Type B pancreatic cell (in vitro differentiated cells): ENCODE measurements around the gene TRAF2. TPM values are rescaled to one million over a fixed set of nuclear protein-coding genes. Genes with fewer than 3 reads are reported as not detected.

Experiments used
- DNase-seq: peaks from one replicate; pipeline ENCODE4 v3.0.0; 2021; ENCODE audit warnings: mixed read lengths; ENCODE audit not compliant: unreplicated experiment; ENCODE audit errors: extremely low spot score
- H3K27ac Mint-ChIP-seq: 2 replicates; pipeline ENCODE4 v1.8.0; 2021; ENCODE audit warnings: mild to moderate bottlenecking, mixed read lengths
- H3K27me3 Mint-ChIP-seq: 2 replicates; pipeline ENCODE4 v1.8.0; 2021; ENCODE audit warnings: mixed read lengths
- H3K36me3 Mint-ChIP-seq: 2 replicates; pipeline ENCODE4 v1.8.0; 2021; ENCODE audit warnings: mixed read lengths
- H3K4me1 Mint-ChIP-seq: one replicate; pipeline ENCODE4 v1.8.0; 2021; ENCODE audit warnings: mixed read lengths; ENCODE audit not compliant: unreplicated experiment
- H3K4me3 Mint-ChIP-seq: 2 replicates; pipeline ENCODE4 v1.8.0; 2021; ENCODE audit warnings: mild to moderate bottlenecking, mixed read lengths
- H3K9me3 Mint-ChIP-seq: 2 replicates; pipeline ENCODE4 v1.8.0; 2021; ENCODE audit warnings: mixed read lengths
- total RNA-seq: library from RNA; stranded (reverse); gene quantifications from 2 replicates; pipeline ENCODE4 v1.2.1, GENCODE V29; 2021; ENCODE audit warnings: low replicate concordance
- TF ChIP-seq, protein P1 (sequence below): fragments of 200-600 bp; sonication (generic); conservative IDR thresholded peaks from 2 replicates; pipeline ENCODE4 v1.5.0; 2021; ENCODE audit warnings: antibody characterized with exemption, mild to moderate bottlenecking

The TRAF2 gene
- total RNA-seq, 1 donor from 2014 or later: 22.3 TPM

DNA sequence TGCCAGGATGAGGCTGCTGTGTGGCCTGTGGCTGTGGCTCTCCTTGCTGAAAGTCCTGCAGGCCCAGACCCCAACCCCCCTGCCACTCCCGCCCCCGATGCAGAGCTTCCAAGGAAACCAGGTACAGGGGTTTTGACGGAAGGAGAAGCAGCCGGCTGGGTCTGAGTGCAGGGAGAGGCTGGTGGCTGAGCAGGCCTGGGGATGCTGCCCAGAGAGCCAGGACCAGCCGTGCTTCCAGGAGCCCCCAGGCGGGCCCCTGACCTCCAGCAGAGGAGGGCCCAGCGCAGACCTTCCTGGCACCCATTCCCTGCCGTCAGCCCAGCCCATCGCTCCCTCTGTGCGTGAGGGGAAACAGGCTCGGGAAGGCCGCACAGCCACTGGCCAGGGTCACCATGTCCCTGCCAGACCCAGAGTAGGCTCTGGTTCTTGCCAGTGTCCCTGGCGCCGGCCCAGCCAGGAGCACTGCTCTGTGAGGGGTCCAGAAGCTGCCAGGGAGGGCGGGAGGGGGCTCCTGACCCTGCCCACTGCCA is 66.1 kb downstream of the TRAF2 start:
- Mint-ChIP-seq H3K4me3 (no peak overlapping the region), H3K27me3 (no peaks in the 10 kb centered on the region), H3K9me3 (no peaks in the 10 kb centered on the region), H3K4me1 (no peaks in the 10 kb centered on the region), H3K36me3 (no peaks in the 10 kb centered on the region), H3K27ac (no peak overlapping the region)
- TF ChIP-seq, protein P1, sequence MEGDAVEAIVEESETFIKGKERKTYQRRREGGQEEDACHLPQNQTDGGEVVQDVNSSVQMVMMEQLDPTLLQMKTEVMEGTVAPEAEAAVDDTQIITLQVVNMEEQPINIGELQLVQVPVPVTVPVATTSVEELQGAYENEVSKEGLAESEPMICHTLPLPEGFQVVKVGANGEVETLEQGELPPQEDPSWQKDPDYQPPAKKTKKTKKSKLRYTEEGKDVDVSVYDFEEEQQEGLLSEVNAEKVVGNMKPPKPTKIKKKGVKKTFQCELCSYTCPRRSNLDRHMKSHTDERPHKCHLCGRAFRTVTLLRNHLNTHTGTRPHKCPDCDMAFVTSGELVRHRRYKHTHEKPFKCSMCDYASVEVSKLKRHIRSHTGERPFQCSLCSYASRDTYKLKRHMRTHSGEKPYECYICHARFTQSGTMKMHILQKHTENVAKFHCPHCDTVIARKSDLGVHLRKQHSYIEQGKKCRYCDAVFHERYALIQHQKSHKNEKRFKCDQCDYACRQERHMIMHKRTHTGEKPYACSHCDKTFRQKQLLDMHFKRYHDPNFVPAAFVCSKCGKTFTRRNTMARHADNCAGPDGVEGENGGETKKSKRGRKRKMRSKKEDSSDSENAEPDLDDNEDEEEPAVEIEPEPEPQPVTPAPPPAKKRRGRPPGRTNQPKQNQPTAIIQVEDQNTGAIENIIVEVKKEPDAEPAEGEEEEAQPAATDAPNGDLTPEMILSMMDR: no peak
- DNase-seq: no peak

DNA sequence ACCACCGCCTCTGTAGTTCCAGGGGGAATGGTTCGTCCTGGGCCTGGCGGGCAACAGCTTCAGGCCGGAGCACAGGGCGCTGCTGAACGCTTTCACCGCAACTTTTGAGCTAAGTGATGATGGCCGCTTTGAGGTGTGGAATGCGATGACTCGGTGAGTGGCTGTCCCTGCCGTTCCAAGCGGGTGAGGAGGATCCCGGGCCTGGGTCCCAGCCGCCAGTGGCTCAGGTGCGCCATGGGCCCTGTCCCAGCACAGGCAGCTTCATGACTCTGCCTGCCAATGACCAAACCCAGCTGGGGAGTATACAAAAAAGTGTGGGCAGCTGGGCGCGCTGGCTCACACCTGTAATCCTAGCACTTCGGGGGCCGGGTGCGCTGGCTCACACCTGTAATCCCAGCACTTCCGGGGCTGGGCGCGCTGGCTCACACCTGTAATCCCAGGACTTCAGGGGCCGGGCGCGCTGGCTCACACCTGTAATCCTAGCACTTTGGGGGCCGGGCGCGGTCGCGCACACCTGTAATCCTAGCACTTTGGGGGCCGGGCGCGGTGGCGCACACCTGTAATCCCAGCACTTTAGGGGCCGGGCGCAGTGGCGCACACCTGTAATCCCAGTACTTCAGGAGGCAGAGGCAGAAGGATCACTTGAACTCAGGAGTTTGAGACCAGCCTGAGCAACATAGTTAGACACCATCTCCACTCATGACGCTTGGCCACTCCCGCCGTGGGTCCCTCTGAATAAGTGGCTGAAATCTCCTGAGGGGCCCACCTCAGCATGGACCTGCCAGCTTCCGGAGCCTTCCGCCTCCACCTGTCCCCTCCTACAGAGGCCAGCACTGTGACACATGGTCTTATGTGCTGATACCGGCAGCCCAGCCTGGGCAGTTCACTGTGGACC is 66.8 kb downstream of the TRAF2 start:
- Mint-ChIP-seq H3K4me3 (no peak overlapping the region), H3K9me3 (no peaks in the 10 kb centered on the region)

GRCh38 chr9:136953771-136954269 is 67.5 kb downstream of the TRAF2 start:
- no peaks in the 10 kb centered on the region for H3K27me3 Mint-ChIP-seq
- no peaks in the 10 kb centered on the region for H3K9me3 Mint-ChIP-seq
- DNase-seq: no peak
- no peak overlapping the region for H3K4me3 Mint-ChIP-seq
- TF ChIP-seq, protein P1: no peak
- H3K36me3 Mint-ChIP-seq: no peaks in the 10 kb centered on the region
- no peaks in the 10 kb centered on the region for H3K4me1 Mint-ChIP-seq
- H3K27ac Mint-ChIP-seq: no peak overlapping the region

More for the DNA sequence above, 66.8 kb downstream of the TRAF2 start:
- DNase-seq: no peak
- no peaks in the 10 kb centered on the region for H3K27me3 Mint-ChIP-seq
- TF ChIP-seq, protein P1: no peak
- no peaks in the 10 kb centered on the region for H3K4me1 Mint-ChIP-seq
- H3K27ac Mint-ChIP-seq: no peak overlapping the region
- H3K36me3 Mint-ChIP-seq: no peaks in the 10 kb centered on the region

- no peak for DNase-seq
- no peaks in the 10 kb centered on the region for H3K4me1 Mint-ChIP-seq
These were observed 68.2 kb downstream of the TRAF2 start for GRCh38 chr9:136954270-136955083.

More at GRCh38 chr9:136954270-136955083, 68.2 kb downstream of the TRAF2 start:
- no peak overlapping the region for H3K4me3 Mint-ChIP-seq
- TF ChIP-seq, protein P1: no peak
- H3K36me3 Mint-ChIP-seq: no peaks in the 10 kb centered on the region
- H3K27me3 Mint-ChIP-seq: no peaks in the 10 kb centered on the region
- no peaks in the 10 kb centered on the region for H3K9me3 Mint-ChIP-seq
- no peak overlapping the region for H3K27ac Mint-ChIP-seq
